Colonic mucosa (tissue), 4 donors: ENCODE results near the gene GGT7. TPM values are rescaled to one million over a fixed set of nuclear protein-coding genes. Genes with fewer than 3 reads are reported as not detected.

Source experiments
- DNase-seq: peaks from one replicate; pipeline ENCODE4 v3.0.0-alpha.2; 2020
- H3K27ac ChIP-seq: fragments of 200-600 bp; one replicate; pipeline ENCODE4 v1.8.0; 2021
- H3K27me3 ChIP-seq: fragments of 200-600 bp; one replicate; pipeline ENCODE4 v1.8.0; 2021
- H3K36me3 ChIP-seq: fragments of 200-600 bp; one replicate; pipeline ENCODE4 v1.8.0; 2021
- H3K4me1 ChIP-seq: fragments of 200-600 bp; one replicate; pipeline ENCODE4 v1.8.0; 2021; ENCODE audit warnings: mild to moderate bottlenecking
- H3K4me3 ChIP-seq: fragments of 200-600 bp; one replicate; pipeline ENCODE4 v1.8.0; 2021
- H3K9ac ChIP-seq, 2 donors: one replicate each; pipeline ENCODE4 v1.7.0; 2013; ENCODE audit warnings: control low read depth in 2 of 2, low read depth in 2 of 2, low read length in 2 of 2
- H3K9me3 ChIP-seq: fragments of 200-600 bp; one replicate; pipeline ENCODE4 v1.8.0; 2021
- CTCF ChIP-seq: fragments of 200-600 bp; IDR thresholded peaks from one replicate; pipeline ENCODE4 v1.8.0; 2022; ENCODE audit warnings: antibody characterized with exemption, mild to moderate bottlenecking
- intact Hi-C: fragments of 100-400 bp; cut with DNase I; formaldehyde crosslinking; loops from one replicate; pipeline ENCODE4 v1.14.1; 2022
- total RNA-seq, 2 donors: library from RNA; stranded (reverse); fragmentation: NEBNext Ultra II Directional in 1 of 2; extraction: Animal tissue kit (Norgen Biotek cat#: 25700) in 1 of 2; gene quantifications; one replicate each; pipeline ENCODE4 v1.2.1, GENCODE V29; 2021
- donor health status: healthy.
- donor health status: DM: no; HTN: no; CAD: no.
- donor health status: DM: no; HTN: no; CAD: no.

GGT7 gene
- total RNA-seq, 2 donors from 2014 or later: 10.1 to 17.8 TPM

- no peak overlapping the region for H3K4me3 ChIP-seq
- no peak for TF ChIP-seq CTCF
- no peak for DNase-seq
- H3K4me1 ChIP-seq: no peaks in the 10 kb centered on the region
- no peak overlapping the region for H3K27ac ChIP-seq
- H3K9ac ChIP-seq: no peak overlapping the region
- H3K27me3 ChIP-seq: no peaks in the 10 kb centered on the region
- H3K36me3 ChIP-seq: no peaks in the 10 kb centered on the region
- intact Hi-C loops: loop anchor here (10.0 kb wide), 1 partner anchor 341 kb away; no protein-coding TSS in a partner anchor
- H3K9me3 ChIP-seq: no peaks in the 10 kb centered on the region
Measured at GRCh38 chr20:34863421-34863965, 9.2 kb downstream of the GGT7 start.

- Histone ChIP-seq H3K4me3 (no peak overlapping the region), H3K27me3 (no peaks in the 10 kb centered on the region), H3K36me3 (no peaks in the 10 kb centered on the region), H3K27ac (no peak overlapping the region), H3K4me1 (no peaks in the 10 kb centered on the region), H3K9me3 (no peaks in the 10 kb centered on the region), H3K9ac (no peak overlapping the region)
- intact Hi-C loops: loop anchor here (10.0 kb wide), 1 partner anchor 342 kb away; no protein-coding TSS in a partner anchor
- TF ChIP-seq CTCF: no peak
- DNase-seq: no peak
Measured at GRCh38 chr20:34862724-34863123, 9.9 kb downstream of the GGT7 start.

- intact Hi-C loops: loop anchor here (10.0 kb wide), 1 partner anchor 343 kb away; no protein-coding TSS in a partner anchor
- no peak for TF ChIP-seq CTCF
- no peak overlapping the region for H3K4me3 ChIP-seq
- no peak overlapping the region for H3K27ac ChIP-seq
- no peaks in the 10 kb centered on the region for H3K36me3 ChIP-seq
- no peaks in the 10 kb centered on the region for H3K27me3 ChIP-seq
- H3K9ac ChIP-seq: no peak overlapping the region
- H3K4me1 ChIP-seq: no peaks in the 10 kb centered on the region
- H3K9me3 ChIP-seq: no peaks in the 10 kb centered on the region
- peak; percentile 71 for DNase-seq
Measured at GRCh38 chr20:34861386-34862084, 11.1 kb downstream of the GGT7 start.

- Histone ChIP-seq H3K36me3 (no peaks in the 10 kb centered on the region), H3K27ac (no peak overlapping the region), H3K4me3 (no peak overlapping the region), H3K9me3 (no peaks in the 10 kb centered on the region), H3K9ac (no peak overlapping the region), H3K27me3 (no peaks in the 10 kb centered on the region), H3K4me1 (no peaks in the 10 kb centered on the region)
- TF ChIP-seq CTCF: no peak
- DNase-seq: no peak
- intact Hi-C loops: loop anchor here (10.0 kb wide), 1 partner anchor 345 kb away; no protein-coding TSS in a partner anchor
Measured at GRCh38 chr20:34859826-34860545, 12.7 kb downstream of the GGT7 start.

GRCh38 chr20:34859367-34859766 lies 13.3 kb downstream of the GGT7 start:
- no peaks in the 10 kb centered on the region for H3K4me1 ChIP-seq

More at GRCh38 chr20:34859367-34859766, 13.3 kb downstream of the GGT7 start:
- Histone ChIP-seq H3K36me3 (no peaks in the 10 kb centered on the region), H3K27me3 (no peaks in the 10 kb centered on the region), H3K9ac (no peak overlapping the region), H3K9me3 (no peaks in the 10 kb centered on the region), H3K27ac (no peak overlapping the region), H3K4me3 (no peak overlapping the region)
- DNase-seq: no peak
- intact Hi-C loops: no loop called here
- TF ChIP-seq CTCF: no peak
